Measurements from ENCODE around the gene DGUOK.
"Not testable (repeated sequence)": the region's sequence is repeated elsewhere in the genome, so short reads cannot be mapped to it uniquely, and the experiment has no call there.

The DGUOK gene
- 22.9 to 44.9 (median 37.7) reads per million in 9 experiments for total RNA-seq

- DNase-seq (peak; percentile 94 to 97 (median 96)), ATAC-seq (replicated peaks) (peak; percentile 99)
- H3K27me3 Mint-ChIP-seq: no peaks in the 10 kb centered on the region
- H3K27ac Mint-ChIP-seq: peak within 1 kb of the TSS; percentile 96 to 98
- peaks cover 29 to 39% of the 10 kb centered on the region in 2 donors for H3K4me1 Mint-ChIP-seq (ENCODE audit: low read depth in 2 of 2)
- H3K9me3 Mint-ChIP-seq: no peaks in the 10 kb centered on the region
- H3K36me3 Mint-ChIP-seq (ENCODE audit: insufficient read depth): peaks cover 17% of the 10 kb centered on the region
- peak within 1 kb of the TSS; percentile 82 to 87 for H3K4me3 Mint-ChIP-seq
Observed at GRCh38 chr2:73926493-73927327, at the start of gene DGUOK. DGUOK (plus strand) TSS chr2:73926880; CDS start chr2:73926911, 31 bp downstream.

- H3K36me3 Mint-ChIP-seq (ENCODE audit: insufficient read depth): no peaks in the 10 kb centered on the region
- DNase-seq (no peak), ATAC-seq (replicated peaks) (no peak)
- peaks cover 0 to under 1% of the 10 kb centered on the region in 2 donors for H3K27me3 Mint-ChIP-seq
- no peaks in the 10 kb centered on the region for H3K9me3 Mint-ChIP-seq
- H3K27ac Mint-ChIP-seq: no peak overlapping the region
- no peaks in the 10 kb centered on the region for H3K4me1 Mint-ChIP-seq (ENCODE audit: low read depth in 2 of 2)
- H3K4me3 Mint-ChIP-seq: no peak overlapping the region
Observed at GRCh38 chr2:73877071-73877802, 49.4 kb upstream of the DGUOK start.

- DNase-seq; H3K36me3 Mint-ChIP-seq (ENCODE audit: insufficient read depth); H3K27ac Mint-ChIP-seq; H3K4me3 Mint-ChIP-seq; H3K27me3 Mint-ChIP-seq; ATAC-seq (replicated peaks); H3K9me3 Mint-ChIP-seq; H3K4me1 Mint-ChIP-seq (ENCODE audit: low read depth in 2 of 2): not testable (repeated sequence)
Observed at GRCh38 chr2:73877984-73878383, 48.7 kb upstream of the DGUOK start.

GRCh38 chr2:73885406-73885805 lies 41.3 kb upstream of the DGUOK start:
- H3K36me3 Mint-ChIP-seq (ENCODE audit: insufficient read depth): no peaks in the 10 kb centered on the region
- peaks cover 0 to 2% of the 10 kb centered on the region in 2 donors for H3K4me1 Mint-ChIP-seq (ENCODE audit: low read depth in 2 of 2)
- H3K9me3 Mint-ChIP-seq: no peaks in the 10 kb centered on the region
- H3K27me3 Mint-ChIP-seq: peaks cover 18 to 33% of the 10 kb centered on the region in 2 donors
- no peak overlapping the region for H3K4me3 Mint-ChIP-seq
- no peak overlapping the region for H3K27ac Mint-ChIP-seq
- DNase-seq (no peak), ATAC-seq (replicated peaks) (no peak)

GRCh38 chr2:73886357-73886756 lies 40.3 kb upstream of the DGUOK start:
- ATAC-seq (replicated peaks): no peak
- Mint-ChIP-seq H3K4me3 (no peak overlapping the region), H3K36me3 (ENCODE audit: insufficient read depth) (no peaks in the 10 kb centered on the region), H3K9me3 (no peaks in the 10 kb centered on the region), H3K27me3 (peaks cover 18 to 33% of the 10 kb centered on the region in 2 donors), H3K4me1 (ENCODE audit: low read depth in 2 of 2) (peaks cover 0 to 2% of the 10 kb centered on the region in 2 donors), H3K27ac (no peak overlapping the region)
- DNase-seq: no peak

- not testable (repeated sequence) for H3K36me3 Mint-ChIP-seq (ENCODE audit: insufficient read depth); H3K27ac Mint-ChIP-seq; ATAC-seq (replicated peaks); H3K4me1 Mint-ChIP-seq (ENCODE audit: low read depth in 2 of 2); H3K4me3 Mint-ChIP-seq; DNase-seq; H3K9me3 Mint-ChIP-seq
- peaks cover 15 to 27% of the 10 kb centered on the region in 2 donors for H3K27me3 Mint-ChIP-seq
Observed at GRCh38 chr2:73887596-73888353, 38.9 kb upstream of the DGUOK start.

GRCh38 chr2:73888388-73888787 lies 38.3 kb upstream of the DGUOK start:
- Mint-ChIP-seq H3K4me1 (ENCODE audit: low read depth in 2 of 2) (peaks cover 0 to 2% of the 10 kb centered on the region in 2 donors), H3K36me3 (ENCODE audit: insufficient read depth) (no peaks in the 10 kb centered on the region), H3K27ac (peak overlapping the region in 1 of 2 donors; percentile 27), H3K4me3 (no peak overlapping the region), H3K9me3 (no peaks in the 10 kb centered on the region), H3K27me3 (peaks cover 10 to 21% of the 10 kb centered on the region in 2 donors)
- no peak for DNase-seq
- no peak for ATAC-seq (replicated peaks)

- Mint-ChIP-seq H3K4me3 (no peak overlapping the region), H3K27ac (no peak overlapping the region), H3K4me1 (ENCODE audit: low read depth in 2 of 2) (peaks cover 0 to 2% of the 10 kb centered on the region in 2 donors), H3K27me3 (peaks cover 7 to 17% of the 10 kb centered on the region in 2 donors), H3K9me3 (no peaks in the 10 kb centered on the region), H3K36me3 (ENCODE audit: insufficient read depth) (no peaks in the 10 kb centered on the region)
- DNase-seq (no peak), ATAC-seq (replicated peaks) (no peak)
Observed at GRCh38 chr2:73889206-73889605, 37.5 kb upstream of the DGUOK start.

- no peaks in the 10 kb centered on the region for H3K9me3 Mint-ChIP-seq
- H3K36me3 Mint-ChIP-seq (ENCODE audit: insufficient read depth): no peaks in the 10 kb centered on the region
- H3K4me1 Mint-ChIP-seq (ENCODE audit: low read depth in 2 of 2): peaks cover 5 to 10% of the 10 kb centered on the region in 2 donors
- ATAC-seq (replicated peaks): no peak
- H3K27me3 Mint-ChIP-seq: peaks cover 7 to 17% of the 10 kb centered on the region in 2 donors
- no peak overlapping the region for H3K27ac Mint-ChIP-seq
- H3K4me3 Mint-ChIP-seq: no peak overlapping the region
- no peak for DNase-seq
Observed at GRCh38 chr2:73890301-73891092, 36.2 kb upstream of the DGUOK start.

- Mint-ChIP-seq H3K9me3 (no peaks in the 10 kb centered on the region), H3K27ac (no peak overlapping the region), H3K27me3 (peaks cover under 1 to 10% of the 10 kb centered on the region in 2 donors), H3K36me3 (ENCODE audit: insufficient read depth) (no peaks in the 10 kb centered on the region), H3K4me1 (ENCODE audit: low read depth in 2 of 2) (peaks cover 8 to 13% of the 10 kb centered on the region in 2 donors), H3K4me3 (no peak overlapping the region)
- ATAC-seq (replicated peaks): no peak
- DNase-seq: no peak
Observed at GRCh38 chr2:73891276-73891901, 35.3 kb upstream of the DGUOK start.

- Mint-ChIP-seq H3K36me3 (ENCODE audit: insufficient read depth) (no peaks in the 10 kb centered on the region), H3K9me3 (no peaks in the 10 kb centered on the region), H3K27ac (peak within 1 kb of the TSS; percentile 19 to 51), H3K4me1 (ENCODE audit: low read depth in 2 of 2) (peaks cover 10 to 22% of the 10 kb centered on the region in 2 donors), H3K27me3 (no peaks in the 10 kb centered on the region), H3K4me3 (no peak within 1 kb of the TSS)
- no peak for DNase-seq
- ATAC-seq (replicated peaks): no peak
Observed at GRCh38 chr2:73892631-73893329, 33.9 kb upstream of the DGUOK start, which contains the start of gene ACTG2. ACTG2 (plus strand) TSS chr2:73893008; CDS start chr2:73901312, 8,304 bp downstream.

Measured in effector memory CD8-positive, alpha-beta T cell (primary cell).